ENCODE results near the gene SSTR3.

SSTR3 gene

DNA sequence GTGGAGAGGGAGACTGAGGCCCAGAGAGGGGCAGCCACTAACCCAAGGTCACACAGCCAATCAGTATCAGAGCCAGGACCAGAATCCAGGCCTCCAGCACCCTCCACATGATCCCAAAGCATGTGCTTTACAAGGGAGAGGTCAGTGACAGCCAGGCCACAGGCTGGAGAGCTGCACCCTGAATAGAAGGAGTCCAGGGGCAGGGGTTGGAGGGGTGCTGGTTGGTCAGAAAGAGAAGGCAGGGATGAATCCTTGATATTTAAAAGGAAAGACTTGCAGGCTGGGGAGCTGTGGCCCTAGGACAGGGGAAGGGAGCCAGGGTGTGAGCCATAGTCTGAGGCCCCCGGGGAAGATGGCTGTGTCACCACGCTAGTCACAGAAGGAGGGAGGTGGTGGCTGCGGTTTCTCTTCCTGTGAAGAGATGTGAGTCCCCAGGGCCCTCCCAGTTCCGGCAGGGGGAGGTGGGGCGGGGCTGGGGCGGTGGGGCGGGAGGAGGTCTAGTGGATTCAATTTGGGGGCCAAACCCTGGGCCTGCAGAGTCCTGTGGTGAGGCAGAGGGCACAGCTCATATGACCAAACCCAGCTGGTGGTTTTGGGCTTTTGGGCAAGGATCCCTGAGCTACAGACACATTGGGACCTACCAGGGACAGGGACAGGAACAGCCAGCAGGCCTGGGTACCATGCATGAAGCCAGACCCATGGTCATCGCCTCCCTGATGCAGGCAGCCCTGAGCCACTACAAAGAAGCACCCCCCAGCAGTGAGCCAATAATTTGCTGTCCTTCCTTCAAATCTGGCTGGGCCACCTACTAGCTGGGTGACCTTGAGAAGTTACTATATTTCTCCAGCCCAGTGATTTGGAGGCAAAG is 17.8 kb upstream of the SSTR3 start:
- H3K4me3 ChIP-seq (ENCODE audit: low read depth, low read length), result peak overlapping the region; percentile 10
- TF ChIP-seq, protein P1, sequence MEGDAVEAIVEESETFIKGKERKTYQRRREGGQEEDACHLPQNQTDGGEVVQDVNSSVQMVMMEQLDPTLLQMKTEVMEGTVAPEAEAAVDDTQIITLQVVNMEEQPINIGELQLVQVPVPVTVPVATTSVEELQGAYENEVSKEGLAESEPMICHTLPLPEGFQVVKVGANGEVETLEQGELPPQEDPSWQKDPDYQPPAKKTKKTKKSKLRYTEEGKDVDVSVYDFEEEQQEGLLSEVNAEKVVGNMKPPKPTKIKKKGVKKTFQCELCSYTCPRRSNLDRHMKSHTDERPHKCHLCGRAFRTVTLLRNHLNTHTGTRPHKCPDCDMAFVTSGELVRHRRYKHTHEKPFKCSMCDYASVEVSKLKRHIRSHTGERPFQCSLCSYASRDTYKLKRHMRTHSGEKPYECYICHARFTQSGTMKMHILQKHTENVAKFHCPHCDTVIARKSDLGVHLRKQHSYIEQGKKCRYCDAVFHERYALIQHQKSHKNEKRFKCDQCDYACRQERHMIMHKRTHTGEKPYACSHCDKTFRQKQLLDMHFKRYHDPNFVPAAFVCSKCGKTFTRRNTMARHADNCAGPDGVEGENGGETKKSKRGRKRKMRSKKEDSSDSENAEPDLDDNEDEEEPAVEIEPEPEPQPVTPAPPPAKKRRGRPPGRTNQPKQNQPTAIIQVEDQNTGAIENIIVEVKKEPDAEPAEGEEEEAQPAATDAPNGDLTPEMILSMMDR (IDR thresholded peaks at IDR 0.05; ENCODE audit: borderline replicate concordance, insufficient read depth, low read depth, low read length), result no peak

DNA sequence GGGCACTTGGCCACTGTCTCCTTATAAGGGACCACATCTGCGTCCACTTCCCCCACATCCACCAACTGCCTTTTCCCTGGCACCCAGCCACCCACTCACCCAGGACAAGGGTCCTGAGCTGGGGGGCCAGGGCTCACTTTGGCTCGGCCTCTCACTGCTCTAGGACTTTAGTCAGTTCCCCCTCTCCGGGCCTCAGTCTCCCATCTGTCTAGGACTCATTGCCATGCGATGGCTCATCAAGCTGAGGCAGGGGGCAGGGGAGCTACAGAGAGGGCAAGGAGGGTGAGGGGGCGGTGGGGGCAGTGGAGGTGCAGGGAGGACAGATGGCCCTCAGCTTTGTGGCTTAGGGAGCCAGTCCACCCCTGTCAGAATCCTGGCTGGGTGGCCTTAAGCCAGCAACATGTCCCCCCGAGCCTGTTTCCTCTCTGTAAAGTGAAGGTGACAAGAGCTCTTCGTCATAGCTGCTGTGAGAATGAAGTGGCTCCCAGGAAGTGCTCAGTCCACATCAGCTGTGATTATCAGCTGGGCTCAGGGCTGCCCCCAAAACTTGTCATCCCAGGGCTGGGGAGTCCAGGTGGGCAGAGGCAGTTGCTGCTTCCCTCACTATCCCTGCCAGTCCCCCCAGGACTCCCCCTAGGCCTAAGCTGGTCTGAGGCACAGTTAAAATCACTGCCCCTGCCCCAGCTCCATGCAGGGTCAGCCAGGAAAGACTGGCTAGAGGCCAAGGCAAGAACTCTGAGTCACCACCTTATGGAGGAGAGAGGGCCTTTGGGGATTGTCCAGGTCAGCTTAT is 16.9 kb upstream of the SSTR3 start:
- H3K4me3 ChIP-seq (ENCODE audit: low read depth, low read length), result no peak overlapping the region
- TF ChIP-seq, protein P1 (IDR thresholded peaks at IDR 0.05; ENCODE audit: borderline replicate concordance, insufficient read depth, low read depth, low read length), result no peak

DNA sequence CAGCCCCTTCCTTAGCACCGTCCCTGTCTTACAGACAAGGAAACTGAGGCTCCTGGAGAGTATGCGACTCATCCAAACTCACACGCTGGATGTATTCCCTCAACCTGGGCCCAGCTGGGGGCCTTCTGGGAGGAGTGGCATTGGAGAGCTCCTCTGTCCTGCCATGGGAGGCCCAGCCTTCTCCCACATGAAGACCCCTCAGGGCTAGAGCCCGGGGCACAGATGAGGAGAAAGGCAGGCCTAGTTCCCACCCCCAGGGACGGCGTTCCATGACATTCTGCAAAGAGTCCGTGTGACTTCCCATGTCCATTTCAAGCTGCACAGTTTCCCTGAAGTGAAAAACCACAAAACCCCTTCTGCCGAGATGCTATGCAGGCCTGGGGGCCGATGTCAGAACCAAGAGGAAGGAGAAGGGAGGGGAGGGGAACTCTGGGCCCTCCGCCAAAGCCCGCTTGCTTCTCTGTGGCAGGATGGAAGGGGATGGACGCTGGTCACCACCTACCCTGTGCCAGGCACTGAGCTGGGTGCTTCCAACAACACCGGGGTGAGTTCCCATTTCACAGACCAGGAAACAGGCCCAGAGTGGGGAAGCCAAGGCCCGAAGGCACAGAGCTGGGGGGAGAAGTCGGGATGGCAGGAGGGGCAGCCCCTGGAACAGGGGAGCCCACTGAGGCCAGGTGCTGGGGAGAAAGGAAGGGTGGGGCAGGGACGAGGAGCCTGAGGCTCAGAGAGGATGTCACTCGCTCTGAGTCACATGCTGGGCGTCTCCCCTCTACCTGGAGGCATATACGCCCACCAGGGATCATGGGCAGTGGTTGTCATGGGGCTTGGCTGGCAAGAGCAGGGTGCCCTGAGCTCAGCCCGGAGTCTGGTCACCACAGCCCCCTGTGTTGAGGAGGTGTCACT is 16.1 kb upstream of the SSTR3 start:
- H3K4me3 ChIP-seq (ENCODE audit: low read depth, low read length), result no peak overlapping the region
- TF ChIP-seq, protein P1 (IDR thresholded peaks at IDR 0.05; ENCODE audit: borderline replicate concordance, insufficient read depth, low read depth, low read length), result no peak

DNA sequence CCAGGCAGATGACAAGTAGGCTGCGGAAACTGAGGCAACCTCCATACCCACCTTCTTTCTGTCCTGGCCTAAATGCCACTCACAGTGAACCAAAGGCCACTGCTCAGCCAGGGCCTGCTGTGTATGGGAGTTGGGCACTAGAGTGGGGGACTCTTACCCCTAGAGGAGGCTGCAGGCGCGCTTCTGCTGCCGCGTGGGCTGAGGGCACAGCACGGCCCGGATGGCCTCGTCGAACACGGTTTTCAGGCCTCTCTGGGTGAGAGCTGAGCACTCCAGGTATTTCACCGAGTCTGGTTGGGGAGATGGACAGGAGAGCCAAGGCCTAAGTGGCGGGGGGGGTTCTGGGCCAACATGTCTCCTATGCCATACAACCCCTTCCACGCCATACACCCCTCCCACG is 14.2 kb upstream of the SSTR3 start:
- TF ChIP-seq, protein P1 (IDR thresholded peaks at IDR 0.05; ENCODE audit: borderline replicate concordance, insufficient read depth, low read depth, low read length), result no peak
- no peak overlapping the region for H3K4me3 ChIP-seq (ENCODE audit: low read depth, low read length)

DNA sequence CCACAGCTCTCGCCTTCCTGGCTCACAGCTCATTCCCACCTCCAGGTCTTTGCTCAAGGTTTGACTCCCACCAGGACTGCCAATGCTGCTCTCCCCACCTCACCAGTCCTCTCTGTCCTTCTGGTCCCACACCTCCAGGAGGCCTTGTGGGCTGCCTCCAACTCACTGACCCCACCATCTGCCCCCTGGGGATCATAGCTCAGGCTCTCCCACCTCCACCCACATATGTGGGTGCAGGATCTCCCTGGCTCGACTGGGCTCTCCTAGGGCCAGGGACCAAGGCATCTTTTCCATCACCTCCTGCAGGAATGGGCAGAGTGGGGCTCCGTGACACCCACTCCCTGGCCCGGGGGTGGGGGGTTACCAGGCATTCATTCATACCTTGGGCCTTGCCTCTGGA is 13.8 kb upstream of the SSTR3 start:
- H3K4me3 ChIP-seq (ENCODE audit: low read depth, low read length), result no peak overlapping the region
- TF ChIP-seq, protein P1 (IDR thresholded peaks at IDR 0.05; ENCODE audit: borderline replicate concordance, insufficient read depth, low read depth, low read length), result no peak

DNA sequence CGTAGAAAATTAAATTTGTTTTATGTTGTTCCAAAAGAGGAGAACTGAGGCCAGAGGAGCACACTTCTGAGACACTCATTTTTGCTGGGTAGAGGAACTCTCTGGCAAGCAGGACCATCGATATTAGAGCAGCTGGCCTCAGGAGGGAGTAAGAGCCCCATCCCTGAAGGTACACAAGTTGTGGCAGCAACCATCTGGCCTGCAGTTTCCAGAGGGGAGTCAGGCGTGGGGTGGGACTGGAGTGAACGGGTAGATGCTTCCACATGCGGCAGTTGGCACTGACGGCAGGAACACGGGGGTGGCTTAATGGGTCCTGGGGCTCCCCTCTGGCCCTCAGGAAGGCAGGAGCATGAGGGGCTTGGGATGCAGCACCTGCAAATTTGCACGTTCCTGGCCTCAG is 13.2 kb upstream of the SSTR3 start:
- no peak overlapping the region for H3K4me3 ChIP-seq (ENCODE audit: low read depth, low read length)
- TF ChIP-seq, protein P1 (IDR thresholded peaks at IDR 0.05; ENCODE audit: borderline replicate concordance, insufficient read depth, low read depth, low read length), result peak; percentile 19; the same call in 1 of the 2 replicates
